ENCODE results near the gene ZNF524. TPM values are rescaled to one million over a fixed set of nuclear protein-coding genes. Genes with fewer than 3 reads are reported as not detected.
A peak's percentile ranks its signal among the peaks of the same experiment; 100 is the strongest.

The ZNF524 gene
- total RNA-seq, 4 donors from 2014 or later, result 30.3 to 45.2 (median 44.4) TPM

GRCh38 chr19:55650126-55650557 is 50.1 kb downstream of the ZNF524 start:
- H3K27ac ChIP-seq, result no peak overlapping the region
- peaks cover 0 to 3% (median 0%) of the 10 kb centered on the region in 3 donors for H3K36me3 ChIP-seq
- H3K9me3 ChIP-seq, result no peaks in the 10 kb centered on the region
- no peaks in the 10 kb centered on the region for H3K27me3 ChIP-seq
- TF ChIP-seq, protein P1, sequence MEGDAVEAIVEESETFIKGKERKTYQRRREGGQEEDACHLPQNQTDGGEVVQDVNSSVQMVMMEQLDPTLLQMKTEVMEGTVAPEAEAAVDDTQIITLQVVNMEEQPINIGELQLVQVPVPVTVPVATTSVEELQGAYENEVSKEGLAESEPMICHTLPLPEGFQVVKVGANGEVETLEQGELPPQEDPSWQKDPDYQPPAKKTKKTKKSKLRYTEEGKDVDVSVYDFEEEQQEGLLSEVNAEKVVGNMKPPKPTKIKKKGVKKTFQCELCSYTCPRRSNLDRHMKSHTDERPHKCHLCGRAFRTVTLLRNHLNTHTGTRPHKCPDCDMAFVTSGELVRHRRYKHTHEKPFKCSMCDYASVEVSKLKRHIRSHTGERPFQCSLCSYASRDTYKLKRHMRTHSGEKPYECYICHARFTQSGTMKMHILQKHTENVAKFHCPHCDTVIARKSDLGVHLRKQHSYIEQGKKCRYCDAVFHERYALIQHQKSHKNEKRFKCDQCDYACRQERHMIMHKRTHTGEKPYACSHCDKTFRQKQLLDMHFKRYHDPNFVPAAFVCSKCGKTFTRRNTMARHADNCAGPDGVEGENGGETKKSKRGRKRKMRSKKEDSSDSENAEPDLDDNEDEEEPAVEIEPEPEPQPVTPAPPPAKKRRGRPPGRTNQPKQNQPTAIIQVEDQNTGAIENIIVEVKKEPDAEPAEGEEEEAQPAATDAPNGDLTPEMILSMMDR (IDR thresholded peaks at IDR 0.05), result no peak
- TF ChIP-seq POLR2A (IDR thresholded peaks at IDR 0.05), result no peak
- peaks cover 0 to 26% (median 16%) of the 10 kb centered on the region in 4 donors for H3K4me1 ChIP-seq
- H3K4me3 ChIP-seq, result no peak overlapping the region
- no peak for DNase-seq

DNA sequence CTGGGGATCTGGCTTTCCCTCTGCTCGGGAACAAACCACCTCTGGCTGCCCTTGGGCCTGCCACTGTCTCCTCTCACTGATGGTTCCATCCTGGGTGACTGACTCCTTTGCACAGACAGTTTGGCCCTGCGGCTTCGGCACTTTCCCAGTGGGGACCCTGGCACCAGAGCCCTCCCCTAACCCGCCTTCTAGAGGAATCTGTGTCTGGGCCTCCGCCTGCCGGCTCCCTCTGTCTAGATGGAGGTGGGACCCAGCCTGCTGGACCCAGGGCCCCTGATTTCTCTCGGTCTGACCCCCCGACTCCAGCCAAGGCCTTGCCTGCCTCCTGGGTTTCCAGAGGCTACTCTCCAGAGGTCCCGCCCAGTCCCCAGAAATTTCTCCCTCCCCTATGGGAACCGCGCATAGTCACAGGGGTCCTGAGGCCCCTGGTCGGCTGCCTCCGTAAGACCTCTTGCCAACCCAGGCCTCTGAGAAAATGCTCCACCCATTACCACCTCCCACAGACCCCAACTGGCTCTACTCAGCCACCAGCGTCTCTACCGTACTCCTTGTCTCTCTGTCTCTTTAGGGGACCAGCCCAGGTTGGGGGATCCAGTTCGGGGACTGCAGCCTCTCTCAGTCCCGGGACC is 50.6 kb downstream of the ZNF524 start:
- Histone ChIP-seq H3K4me1 (peaks cover 0 to 27% (median 17%) of the 10 kb centered on the region in 4 donors), H3K9me3 (no peaks in the 10 kb centered on the region), H3K36me3 (no peaks in the 10 kb centered on the region), H3K27me3 (no peaks in the 10 kb centered on the region), H3K27ac (no peak overlapping the region), H3K4me3 (no peak overlapping the region)
- TF ChIP-seq, protein P1 (IDR thresholded peaks at IDR 0.05), result no peak
- no peak for TF ChIP-seq POLR2A (IDR thresholded peaks at IDR 0.05)
- no peak for DNase-seq

DNA sequence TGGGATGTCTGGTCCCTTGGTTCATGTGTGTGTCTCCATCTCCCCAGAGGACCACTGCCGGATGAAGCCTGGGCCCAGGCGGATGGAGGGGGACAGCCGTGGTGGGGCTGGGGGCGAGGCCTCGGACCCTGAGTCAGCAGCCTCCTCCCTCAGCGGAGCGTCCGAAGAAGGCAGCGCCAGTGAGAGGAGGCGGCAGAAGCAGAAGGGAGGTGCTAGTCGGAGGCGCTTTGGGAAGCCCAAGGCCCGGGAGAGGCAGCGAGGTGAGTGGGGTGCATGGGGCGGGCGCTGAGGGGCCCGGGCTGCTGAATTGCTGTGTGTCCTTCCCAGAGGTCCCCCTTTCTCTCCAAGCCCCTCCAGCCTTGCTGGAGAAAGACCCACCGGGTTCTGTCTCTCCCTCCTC is 51.1 kb downstream of the ZNF524 start:
- H3K27ac ChIP-seq, result no peak overlapping the region
- no peaks in the 10 kb centered on the region for H3K9me3 ChIP-seq
- H3K27me3 ChIP-seq, result no peaks in the 10 kb centered on the region
- no peak overlapping the region for H3K4me3 ChIP-seq
- no peak for TF ChIP-seq POLR2A (IDR thresholded peaks at IDR 0.05)
- TF ChIP-seq, protein P1 (IDR thresholded peaks at IDR 0.05), result no peak
- DNase-seq, result no peak
- peaks cover 0 to 32% (median 22%) of the 10 kb centered on the region in 4 donors for H3K4me1 ChIP-seq
- H3K36me3 ChIP-seq, result no peaks in the 10 kb centered on the region

DNA sequence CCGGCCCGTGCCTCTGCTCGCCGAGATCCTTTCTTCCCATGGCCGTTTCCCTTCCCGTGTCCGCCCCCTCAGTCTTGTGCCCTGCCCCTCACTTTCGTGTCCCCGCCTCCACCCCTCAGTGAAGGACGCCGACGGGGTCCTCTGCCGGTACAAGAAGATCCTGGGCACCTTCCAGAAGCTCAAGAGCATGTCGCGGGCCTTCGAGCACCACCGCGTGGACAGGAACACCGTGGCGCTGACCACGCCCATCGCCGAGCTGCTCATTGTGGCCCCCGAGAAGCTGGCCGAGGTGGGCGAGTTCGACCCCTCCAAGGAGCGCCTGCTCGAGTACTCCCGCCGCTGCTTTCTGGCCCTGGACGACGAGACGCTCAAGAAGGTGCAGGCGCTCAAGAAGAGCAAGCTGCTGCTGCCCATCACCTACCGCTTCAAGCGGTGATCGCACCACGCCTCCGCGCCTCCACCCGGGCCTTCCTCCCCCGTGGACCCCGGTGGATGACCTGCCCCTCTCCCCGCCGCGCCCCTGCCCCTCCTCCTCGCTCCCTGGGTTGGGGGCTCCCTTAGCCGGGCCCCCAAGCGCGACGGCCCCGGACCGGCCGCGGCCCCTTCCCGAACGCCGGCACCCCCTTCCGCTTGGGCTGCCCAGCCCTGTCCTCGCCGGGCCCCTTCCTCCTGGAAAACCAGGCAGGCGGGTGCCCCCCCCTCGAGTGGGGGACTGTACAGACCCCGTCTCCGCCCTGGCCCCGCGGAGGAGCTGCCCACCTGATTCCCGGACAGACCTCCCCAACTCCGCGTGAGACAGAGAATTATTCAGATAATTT is 52.4 kb downstream of the ZNF524 start:
- H3K36me3 ChIP-seq, result no peaks in the 10 kb centered on the region
- DNase-seq, result no peak
- peak overlapping the region in 1 of 4 donors; percentile 100 for H3K27ac ChIP-seq
- no peaks in the 10 kb centered on the region for H3K27me3 ChIP-seq
- H3K4me3 ChIP-seq, result no peak overlapping the region
- H3K9me3 ChIP-seq, result no peaks in the 10 kb centered on the region
- TF ChIP-seq, protein P1 (IDR thresholded peaks at IDR 0.05), result no peak
- TF ChIP-seq POLR2A (IDR thresholded peaks at IDR 0.05), result no peak
- peaks cover 8 to 45% (median 31%) of the 10 kb centered on the region in 4 donors for H3K4me1 ChIP-seq

Other genes starting within 250 kb of the ZNF524 start
- not detected for gene COX6B2, start 245.6 kb upstream of the ZNF524 start, total RNA-seq
- not detected for gene GARIN5B, start 237.0 kb upstream of the ZNF524 start, total RNA-seq
- gene IL11, start 229.8 kb upstream of the ZNF524 start, total RNA-seq, result not detected
- gene TMEM190, start 223.5 kb upstream of the ZNF524 start, total RNA-seq, result not detected
- gene TMEM238, start 216.0 kb upstream of the ZNF524 start, total RNA-seq, result 10 to 100 TPM; 19.8 to 75.8 (median 61.6) TPM
- gene RPL28, start 214.4 kb upstream of the ZNF524 start, total RNA-seq, result 100 to 1,000 TPM; 116 to 394 (median 283) TPM
- 1 to 10 TPM; 5.2 to 9.1 (median 7.6) TPM for gene UBE2S, start 192.5 kb upstream of the ZNF524 start, total RNA-seq
- not detected for gene SHISA7, start 157.0 kb upstream of the ZNF524 start, total RNA-seq
- 100 to 1,000 TPM in 1 of 4 donors, 10 to 100 TPM in 3; 28.1 to 102 (median 60.0) TPM for gene ISOC2, start 138.6 kb upstream of the ZNF524 start, total RNA-seq
- not detected for gene C19orf85, start 135.5 kb upstream of the ZNF524 start, total RNA-seq
- 10 to 100 TPM; 10.1 to 47.0 (median 15.5) TPM for gene ZNF628, start 123.7 kb upstream of the ZNF524 start, total RNA-seq
- 1 to 10 TPM; 1.4 to 7.4 (median 3.0) TPM for gene NAT14, start 115.1 kb upstream of the ZNF524 start, total RNA-seq
- 10 to 100 TPM in 1 of 4 donors, 1 to 10 TPM in 3; 2.8 to 10.3 (median 5.0) TPM for gene SSC5D, start 111.9 kb upstream of the ZNF524 start, total RNA-seq
- gene SBK2, start 63.2 kb upstream of the ZNF524 start, total RNA-seq, result not detected
- gene SBK3, start 54.7 kb upstream of the ZNF524 start, total RNA-seq, result 1 to 10 TPM in 1 of 4 donors, not detected in 3; 1.0 TPM
- gene ZNF579, start 19.4 kb upstream of the ZNF524 start, total RNA-seq, result 1 to 10 TPM in 3 of 4 donors, not detected in 1; 1.7 to 6.1 (median 3.1) TPM
- 10 to 100 TPM in 3 of 4 donors, 1 to 10 TPM in 1; 6.0 to 14.9 (median 12.0) TPM for gene FIZ1, start 771 bp upstream of the ZNF524 start, total RNA-seq
- 10 to 100 TPM in 3 of 4 donors, 1 to 10 TPM in 1; 8.6 to 18.9 (median 14.3) TPM for gene ZNF865, start 5.4 kb downstream of the ZNF524 start, total RNA-seq
- gene ZNF784, start 24.3 kb downstream of the ZNF524 start, total RNA-seq, result 10 to 100 TPM in 3 of 4 donors, 1 to 10 TPM in 1; 6.0 to 18.3 (median 12.3) TPM
- 10 to 100 TPM; 12.3 to 38.4 (median 25.2) TPM for gene ZNF580, start 40.7 kb downstream of the ZNF524 start, total RNA-seq
- gene ZNF581, start 43.4 kb downstream of the ZNF524 start, total RNA-seq, result 10 to 100 TPM in 3 of 4 donors, 1 to 10 TPM in 1; 7.7 to 28.9 (median 14.1) TPM
- 10 to 100 TPM in 3 of 4 donors, 1 to 10 TPM in 1; 8.1 to 17.4 (median 14.0) TPM for gene CCDC106, start 47.9 kb downstream of the ZNF524 start, total RNA-seq
- gene U2AF2, start 54.7 kb downstream of the ZNF524 start, total RNA-seq, result 100 to 1,000 TPM; 132 to 292 (median 159) TPM
- 100 to 1,000 TPM; 120 to 241 (median 163) TPM for gene EPN1, start 74.9 kb downstream of the ZNF524 start, total RNA-seq
- gene NLRP9, start 138.1 kb downstream of the ZNF524 start, total RNA-seq, result not detected
- gene RFPL4A, start 158.8 kb downstream of the ZNF524 start, total RNA-seq, result under 1 TPM in 1 of 4 donors, not detected in 3; 0.94 TPM
- not detected for gene RFPL4AL1, start 168.8 kb downstream of the ZNF524 start, total RNA-seq
- gene NLRP11, start 231.7 kb downstream of the ZNF524 start, total RNA-seq, result not detected
- not detected for gene NLRP4, start 236.3 kb downstream of the ZNF524 start, total RNA-seq